Endothelial cell of umbilical vein (primary cell): Measurements from ENCODE around the gene TBC1D19. TPM values are rescaled to one million over a fixed set of nuclear protein-coding genes. Genes with fewer than 3 reads are reported as not detected.

Source experiments
- BruUV-seq: library from RNA; stranded (reverse); fragments of 400-500 nt; replicated peaks from 2 replicates; lab custom pipeline; 2021; lab: Mats Ljungman, UMichigan
- CTCF ChIA-PET: fragments of 300-600, 350-600 bp; sonication (Branson Sonifier 250); formaldehyde crosslinking; loops from one replicate; lab custom pipeline; 2021; ENCODE audit warnings: antibody characterized with exemption, inconsistent platforms; lab: Charles Lee
- POLR2A ChIA-PET: fragments of 300-600, 350-600 bp; sonication (Branson Sonifier 250); formaldehyde crosslinking; loops from one replicate; lab custom pipeline; 2021; ENCODE audit warnings: antibody characterized with exemption, inconsistent platforms; lab: Charles Lee
- DNase-seq: peaks from one replicate; pipeline ENCODE4 v3.0.0-alpha.2; 2011; ENCODE audit warnings: low read depth, low spot score
- FAIRE-seq: peaks from 2 replicates; lab custom pipeline; 2011; peaks lifted over from hg19 to GRCh38; lab: Jason Lieb, UNC
- H2AFZ ChIP-seq: 2 replicates; pipeline ENCODE4 v1.6.0; 2012; ENCODE audit warnings: low read depth, low read length, control low read depth, inconsistent platforms
- H3K27ac ChIP-seq: 2 replicates; pipeline ENCODE4 v1.5.1; 2011; ENCODE audit warnings: low read depth, mild to moderate bottlenecking, control low read depth, low read length, moderate library complexity; ENCODE audit not compliant: insufficient read depth
- H3K27me3 ChIP-seq, 2 experiments: 2 replicates each; pipeline versions ENCODE4 v1.6.0 to v1.6.1; 2011; ENCODE audit warnings: low read length in 2 of 2, mixed read lengths in 1 of 2; ENCODE audit not compliant: control insufficient read depth in 2 of 2, insufficient read depth in 2 of 2
- H3K36me3 ChIP-seq, 2 experiments: 2 replicates in 1 of 2; 3 replicates in 1 of 2; pipeline ENCODE4 v1.5.1; 2011; ENCODE audit warnings: low read length in 2 of 2, mild to moderate bottlenecking in 1 of 2, moderate library complexity in 1 of 2; ENCODE audit not compliant: control insufficient read depth in 2 of 2, insufficient read depth in 2 of 2; ENCODE audit errors: extremely low read depth in 1 of 2
- H3K4me1 ChIP-seq: 3 replicates; pipeline ENCODE4 v1.5.1; 2011; ENCODE audit warnings: mild to moderate bottlenecking, low read length; ENCODE audit not compliant: control insufficient read depth, insufficient read depth; ENCODE audit errors: extremely low read depth
- H3K4me2 ChIP-seq: 2 replicates; pipeline ENCODE4 v1.6.1; 2011; ENCODE audit warnings: low read length, control low read depth, mixed read lengths; ENCODE audit not compliant: insufficient read depth
- H3K4me3 ChIP-seq, 3 experiments: fragments of 200-600 bp in 1 of 3; sonication (generic), shearing (Covaris generic) in 1 of 3; replicated peaks in 1 of 3; 2 replicates each; pipeline ENCODE4 v1.5.1; 2011 to 2016; ENCODE audit warnings: control low read depth in 3 of 3, low read length in 3 of 3, mild to moderate bottlenecking in 2 of 3, inconsistent platforms in 1 of 3, low read depth in 1 of 3, moderate library complexity in 1 of 3; ENCODE audit not compliant: insufficient read depth in 1 of 3
- H3K79me2 ChIP-seq: 2 replicates; pipeline ENCODE4 v1.6.0; 2012; ENCODE audit warnings: low read length, inconsistent platforms; ENCODE audit not compliant: control insufficient read depth, insufficient read depth
- H3K9ac ChIP-seq: replicated peaks from 2 replicates; pipeline ENCODE3; 2011; ENCODE audit warnings: low read length, control low read depth; ENCODE audit not compliant: insufficient read depth; ENCODE audit errors: extremely low read depth
- H3K9me1 ChIP-seq: replicated peaks from 3 replicates; pipeline ENCODE4 v1.6.0; 2011; ENCODE audit warnings: mild to moderate bottlenecking, low read length; ENCODE audit not compliant: control insufficient read depth, insufficient read depth; ENCODE audit errors: extremely low read depth
- H3K9me3 ChIP-seq: replicated peaks from 2 replicates; pipeline ENCODE4 v1.5.1; 2012; ENCODE audit warnings: low read length, inconsistent platforms; ENCODE audit not compliant: control insufficient read depth, insufficient read depth
- H4K20me1 ChIP-seq: replicated peaks from 2 replicates; pipeline ENCODE3; 2011; ENCODE audit warnings: mild to moderate bottlenecking, low read length; ENCODE audit not compliant: control insufficient read depth, insufficient read depth; ENCODE audit errors: extremely low read depth
- EZH2 ChIP-seq: IDR thresholded peaks from 2 replicates; pipeline ENCODE4 v1.6.1; 2012; ENCODE audit warnings: borderline replicate concordance, low read depth, mild to moderate bottlenecking, moderate library complexity, low read length, inconsistent platforms; ENCODE audit not compliant: severe bottlenecking
- FOS ChIP-seq: IDR thresholded peaks from 2 replicates; pipeline ENCODE4 v1.6.1; 2011; ENCODE audit warnings: mild to moderate bottlenecking, low read length, moderate library complexity, borderline replicate concordance; ENCODE audit not compliant: insufficient read depth
- GATA2 ChIP-seq: IDR thresholded peaks from 2 replicates; pipeline ENCODE4 v1.7.0; 2011; ENCODE audit warnings: low read depth, mild to moderate bottlenecking, moderate library complexity, mixed read lengths, low read length; ENCODE audit not compliant: insufficient read length, insufficient read depth
- JUN ChIP-seq: IDR thresholded peaks from 2 replicates; pipeline ENCODE4 v1.6.1; 2011; ENCODE audit warnings: borderline replicate concordance, low read depth; ENCODE audit not compliant: insufficient read length, insufficient read depth
- MYC ChIP-seq: IDR thresholded peaks from one replicate; pipeline ENCODE4 v1.6.1; 2011; ENCODE audit warnings: mild to moderate bottlenecking, low read depth, low read length
- POLR2A ChIP-seq: IDR thresholded peaks from 2 replicates; pipeline ENCODE4 v1.6.1; 2012; ENCODE audit warnings: low read depth, mild to moderate bottlenecking, control low read depth, low read length
- POLR2AphosphoS5 ChIP-seq: IDR thresholded peaks from 2 replicates; pipeline ENCODE4 v1.6.1; 2012; ENCODE audit warnings: low read depth, mild to moderate bottlenecking, control low read depth, low read length, moderate library complexity; ENCODE audit not compliant: insufficient read depth
- dilution Hi-C: fragments of 300-500 bp; cut with MboI; formaldehyde crosslinking; loops from one replicate; pipeline ENCODE4 v1.15.0; 2019; ENCODE audit warnings: low sequenced_read_pairs; ENCODE audit not compliant: extremely low pct_ligation_motif_present
- intact Hi-C: fragments of 100-400 bp; cut with micrococcal nuclease; formaldehyde crosslinking; loops from one replicate; pipeline ENCODE4 v1.10.0; 2022
- polyA plus RNA-seq, 4 experiments: library from polyadenylated mRNA; depleted of rRNA in 3 of 4; stranded (reverse) in 3 of 4; unstranded in 1 of 4; fragments of >200 nt; gene quantifications; 2 replicates each; pipeline versions ENCODE4 v1.2.1 to v1.2.3, GENCODE V29; 2011 to 2012; ENCODE audit warnings: missing spikeins in 1 of 4
- total RNA-seq: library from RNA; stranded (reverse); gene quantifications from 2 replicates; pipeline ENCODE4 v1.2.3, GENCODE V29; 2021
- TF ChIP-seq, protein P1 (sequence below), 2 donors: IDR thresholded peaks; 1 replicate in 1 of 2; 2 replicates in 1 of 2; pipeline ENCODE4 v1.5.1; 2011; ENCODE audit warnings: low read length in 2 of 2, mild to moderate bottlenecking in 2 of 2, moderate library complexity in 2 of 2, control low read depth in 1 of 2, inconsistent platforms in 1 of 2, low read depth in 1 of 2; ENCODE audit not compliant: insufficient read depth in 1 of 2; ENCODE audit errors: extremely low read depth in 1 of 2
- TF ChIP-seq, protein P2 (sequence below): IDR thresholded peaks from 2 replicates; pipeline ENCODE4 v1.6.1; 2011; ENCODE audit not compliant: insufficient read depth, insufficient read length

TBC1D19 gene
- total and polyA plus RNA-seq, 2 donors (not counting 3 experiments of a cell fraction or from before 2014, with no cell fraction given) = 4.4 to 5.9 TPM

DNA sequence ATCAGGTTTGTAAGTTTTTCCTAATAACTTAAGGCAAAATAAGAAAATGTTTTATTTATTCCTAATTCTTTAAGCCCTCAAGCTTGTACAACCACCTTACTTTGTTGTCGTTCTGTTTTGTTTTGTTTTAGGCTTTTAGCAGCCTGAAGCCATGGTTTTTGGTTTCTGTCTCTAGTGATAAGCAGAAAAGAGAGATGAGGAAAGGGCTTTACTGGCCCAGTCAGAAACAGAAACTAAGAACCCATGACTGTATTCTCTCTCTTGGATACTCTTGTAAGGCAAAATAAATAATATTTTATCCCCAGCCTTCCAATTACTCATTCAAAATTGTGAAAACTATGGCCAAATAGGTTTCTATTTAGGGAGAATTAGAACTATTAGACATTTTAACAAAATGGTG is 29.4 kb downstream of the TBC1D19 start:
- dilution Hi-C loops = no loop called here
- no peaks in the 10 kb centered on the region for H3K9me1 ChIP-seq
- FAIRE-seq = no peak

DNA sequence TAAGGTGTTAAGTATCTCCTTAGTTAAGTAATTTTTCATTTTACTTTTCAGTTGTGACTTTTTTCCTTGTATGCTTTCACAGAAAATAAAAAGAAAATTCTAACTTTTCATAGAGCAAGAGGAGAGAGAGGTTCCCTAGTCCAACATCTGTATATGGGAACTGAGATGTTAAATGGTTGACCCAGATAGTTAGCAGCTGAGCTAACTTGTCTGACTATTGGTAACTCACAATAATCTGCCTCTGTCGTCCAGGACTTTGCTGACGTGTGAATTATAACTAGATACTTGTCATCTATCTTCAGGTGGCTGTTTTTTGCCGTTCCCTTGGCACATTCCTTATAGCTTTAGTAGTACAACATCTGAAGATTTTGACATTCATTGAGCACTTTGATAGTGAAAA is 29.9 kb downstream of the TBC1D19 start:
- H3K27ac ChIP-seq = no peak overlapping the region
- no peaks in the 10 kb centered on the region for H3K9me3 ChIP-seq
- no peak for TF ChIP-seq FOS
- no peak for TF ChIP-seq POLR2A
- no peak for TF ChIP-seq EZH2
- TF ChIP-seq, protein P1, sequence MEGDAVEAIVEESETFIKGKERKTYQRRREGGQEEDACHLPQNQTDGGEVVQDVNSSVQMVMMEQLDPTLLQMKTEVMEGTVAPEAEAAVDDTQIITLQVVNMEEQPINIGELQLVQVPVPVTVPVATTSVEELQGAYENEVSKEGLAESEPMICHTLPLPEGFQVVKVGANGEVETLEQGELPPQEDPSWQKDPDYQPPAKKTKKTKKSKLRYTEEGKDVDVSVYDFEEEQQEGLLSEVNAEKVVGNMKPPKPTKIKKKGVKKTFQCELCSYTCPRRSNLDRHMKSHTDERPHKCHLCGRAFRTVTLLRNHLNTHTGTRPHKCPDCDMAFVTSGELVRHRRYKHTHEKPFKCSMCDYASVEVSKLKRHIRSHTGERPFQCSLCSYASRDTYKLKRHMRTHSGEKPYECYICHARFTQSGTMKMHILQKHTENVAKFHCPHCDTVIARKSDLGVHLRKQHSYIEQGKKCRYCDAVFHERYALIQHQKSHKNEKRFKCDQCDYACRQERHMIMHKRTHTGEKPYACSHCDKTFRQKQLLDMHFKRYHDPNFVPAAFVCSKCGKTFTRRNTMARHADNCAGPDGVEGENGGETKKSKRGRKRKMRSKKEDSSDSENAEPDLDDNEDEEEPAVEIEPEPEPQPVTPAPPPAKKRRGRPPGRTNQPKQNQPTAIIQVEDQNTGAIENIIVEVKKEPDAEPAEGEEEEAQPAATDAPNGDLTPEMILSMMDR (IDR thresholded peaks at IDR 0.05; ENCODE audit: extremely low read depth in 1 of 2, insufficient read depth in 1 of 2, low read depth in 1 of 2, low read length in 2 of 2) = no peak
- TF ChIP-seq, protein P2, sequence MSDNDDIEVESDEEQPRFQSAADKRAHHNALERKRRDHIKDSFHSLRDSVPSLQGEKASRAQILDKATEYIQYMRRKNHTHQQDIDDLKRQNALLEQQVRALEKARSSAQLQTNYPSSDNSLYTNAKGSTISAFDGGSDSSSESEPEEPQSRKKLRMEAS = no peak
- TF ChIP-seq JUN = no peak
- no peak for TF ChIP-seq MYC
- TF ChIP-seq GATA2 = no peak
- no peak for TF ChIP-seq POLR2AphosphoS5
- H3K36me3 ChIP-seq = no peaks in the 10 kb centered on the region
- DNase-seq = no peak
- H3K4me2 ChIP-seq = no peak overlapping the region
- no TSS peak for BruUV-seq
- no peaks in the 10 kb centered on the region for H4K20me1 ChIP-seq
- no peaks in the 10 kb centered on the region for H3K27me3 ChIP-seq
- no peak overlapping the region for H3K4me3 ChIP-seq
- intact Hi-C loops = no loop called here
- POLR2A ChIA-PET = no interaction called here
- H3K9ac ChIP-seq = no peak overlapping the region
- dilution Hi-C loops = no loop called here
- no peaks in the 10 kb centered on the region for H3K4me1 ChIP-seq
- CTCF ChIA-PET = no interaction called here
- H3K79me2 ChIP-seq = no peaks in the 10 kb centered on the region
- FAIRE-seq = no peak
- no peak overlapping the region for H2AFZ ChIP-seq
- H3K9me1 ChIP-seq = no peaks in the 10 kb centered on the region

More for the DNA sequence above, 29.4 kb downstream of the TBC1D19 start:
- Histone ChIP-seq H3K27ac (no peak overlapping the region), H4K20me1 (no peaks in the 10 kb centered on the region), H2AFZ (no peak overlapping the region), H3K4me1 (no peaks in the 10 kb centered on the region), H3K9ac (no peak overlapping the region), H3K36me3 (no peaks in the 10 kb centered on the region), H3K4me3 (no peak overlapping the region), H3K9me3 (no peaks in the 10 kb centered on the region), H3K79me2 (no peaks in the 10 kb centered on the region), H3K27me3 (no peaks in the 10 kb centered on the region), H3K4me2 (no peak overlapping the region)
- no peak for DNase-seq
- TF ChIP-seq JUN = no peak
- no peak for TF ChIP-seq EZH2
- no peak for TF ChIP-seq GATA2
- no TSS peak for BruUV-seq
- POLR2A ChIA-PET = no interaction called here
- intact Hi-C loops = no loop called here
- CTCF ChIA-PET = interaction anchor here (1.0 kb wide), 1 partner anchor 11 kb away, joined by 3 read pairs; no protein-coding TSS in a partner anchor
